Activated B cell treated with CpG ODN at 0.5 μM for 24 hours (primary cell): ENCODE measurements around the gene FAT1. TPM values are rescaled to one million over a fixed set of nuclear protein-coding genes. Genes with fewer than 3 reads are reported as not detected.

Source experiments
- ATAC-seq: fragments of 200-7000 bp; cut with Tn5 transposase; one replicate; pipeline ENCODE4 v1.10.0; 2021; ENCODE audit warnings: low read depth, mild to moderate bottlenecking, moderate library complexity
- CTCF ChIA-PET: fragments of 350-600 bp; sonication (Branson Sonifier 250); formaldehyde crosslinking; loops from one replicate; lab custom pipeline; 2021; ENCODE audit warnings: antibody characterized with exemption; lab: Charles Lee
- POLR2A ChIA-PET: fragments of 350-600 bp; sonication (Branson Sonifier 250); formaldehyde crosslinking; loops from one replicate; lab custom pipeline; 2021; ENCODE audit warnings: antibody characterized with exemption; lab: Charles Lee
- DNase-seq: peaks from one replicate; pipeline ENCODE4 v3.0.0; 2022
- H3K27ac Mint-ChIP-seq: one replicate; pipeline ENCODE4 v1.8.0; 2020; ENCODE audit warnings: mixed read lengths
- H3K27me3 Mint-ChIP-seq: one replicate; pipeline ENCODE4 v1.8.0; 2021; ENCODE audit warnings: mixed read lengths
- H3K36me3 Mint-ChIP-seq: one replicate; pipeline ENCODE4 v1.8.0; 2021; ENCODE audit warnings: low read depth, mixed read lengths
- H3K4me1 Mint-ChIP-seq: one replicate; pipeline ENCODE4 v1.8.0; 2021; ENCODE audit warnings: mixed read lengths
- H3K4me3 Mint-ChIP-seq: one replicate; pipeline ENCODE4 v1.8.0; 2020; ENCODE audit warnings: mild to moderate bottlenecking, mixed read lengths
- H3K9me3 Mint-ChIP-seq: one replicate; pipeline ENCODE4 v1.8.0; 2020; ENCODE audit warnings: mixed read lengths
- intact Hi-C: fragments of 100-400 bp; cut with micrococcal nuclease; formaldehyde crosslinking; loops from one replicate; pipeline ENCODE4 v1.15.1; 2024
- total RNA-seq: library from RNA; stranded (reverse); gene quantifications from 2 replicates; pipeline ENCODE4 v1.2.3, GENCODE V29; 2022
- TF ChIP-seq, protein P1 (sequence below): fragments of 200-600 bp; IDR thresholded peaks from one replicate; pipeline ENCODE4 v1.8.0; 2022; ENCODE audit warnings: antibody characterized with exemption, mild to moderate bottlenecking

Gene FAT1
- total RNA-seq, 1 donor from 2014 or later = not detected

DNA sequence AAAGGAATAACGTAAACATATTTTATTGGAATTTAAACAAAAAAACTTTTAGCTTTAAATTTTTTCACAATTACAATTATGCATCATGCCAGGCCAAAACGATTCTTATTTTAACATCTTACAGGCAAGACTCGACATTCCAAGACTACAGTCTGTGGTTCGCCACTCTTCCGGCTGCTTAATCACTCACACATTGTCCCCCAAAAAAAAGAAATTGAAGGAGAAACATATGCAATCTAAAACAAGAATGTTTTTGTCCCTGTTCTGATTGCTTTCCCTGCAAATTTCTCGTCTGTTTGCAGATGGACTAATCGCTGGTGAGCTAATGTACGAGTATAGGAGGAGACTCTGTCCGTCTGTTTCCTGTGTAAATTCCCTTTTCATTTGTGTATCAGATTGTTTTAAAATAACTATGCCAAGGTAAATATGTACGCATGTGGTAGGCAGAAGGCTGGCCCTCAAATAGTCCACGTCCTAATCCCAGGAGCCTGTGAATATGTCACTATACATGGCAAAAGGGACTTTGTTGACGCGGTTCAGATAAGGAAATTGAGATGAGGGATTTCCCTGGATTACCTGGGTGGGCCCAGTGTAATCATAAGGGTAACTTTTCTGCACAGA is 130.6 kb downstream of the FAT1 start:
- CTCF ChIA-PET = interaction anchor here (0.8 kb wide), 1 partner anchor 8 kb away, joined by 3 read pairs; no protein-coding TSS in a partner anchor
- DNase-seq (no peak), ATAC-seq (no peak)
- H3K9me3 Mint-ChIP-seq = no peaks in the 10 kb centered on the region
- H3K4me1 Mint-ChIP-seq = no peaks in the 10 kb centered on the region
- TF ChIP-seq, protein P1, sequence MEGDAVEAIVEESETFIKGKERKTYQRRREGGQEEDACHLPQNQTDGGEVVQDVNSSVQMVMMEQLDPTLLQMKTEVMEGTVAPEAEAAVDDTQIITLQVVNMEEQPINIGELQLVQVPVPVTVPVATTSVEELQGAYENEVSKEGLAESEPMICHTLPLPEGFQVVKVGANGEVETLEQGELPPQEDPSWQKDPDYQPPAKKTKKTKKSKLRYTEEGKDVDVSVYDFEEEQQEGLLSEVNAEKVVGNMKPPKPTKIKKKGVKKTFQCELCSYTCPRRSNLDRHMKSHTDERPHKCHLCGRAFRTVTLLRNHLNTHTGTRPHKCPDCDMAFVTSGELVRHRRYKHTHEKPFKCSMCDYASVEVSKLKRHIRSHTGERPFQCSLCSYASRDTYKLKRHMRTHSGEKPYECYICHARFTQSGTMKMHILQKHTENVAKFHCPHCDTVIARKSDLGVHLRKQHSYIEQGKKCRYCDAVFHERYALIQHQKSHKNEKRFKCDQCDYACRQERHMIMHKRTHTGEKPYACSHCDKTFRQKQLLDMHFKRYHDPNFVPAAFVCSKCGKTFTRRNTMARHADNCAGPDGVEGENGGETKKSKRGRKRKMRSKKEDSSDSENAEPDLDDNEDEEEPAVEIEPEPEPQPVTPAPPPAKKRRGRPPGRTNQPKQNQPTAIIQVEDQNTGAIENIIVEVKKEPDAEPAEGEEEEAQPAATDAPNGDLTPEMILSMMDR = no peak
- no peaks in the 10 kb centered on the region for H3K36me3 Mint-ChIP-seq
- intact Hi-C loops = no loop called here
- no peak overlapping the region for H3K27ac Mint-ChIP-seq
- POLR2A ChIA-PET = no interaction called here
- no peaks in the 10 kb centered on the region for H3K27me3 Mint-ChIP-seq
- no peak overlapping the region for H3K4me3 Mint-ChIP-seq

DNA sequence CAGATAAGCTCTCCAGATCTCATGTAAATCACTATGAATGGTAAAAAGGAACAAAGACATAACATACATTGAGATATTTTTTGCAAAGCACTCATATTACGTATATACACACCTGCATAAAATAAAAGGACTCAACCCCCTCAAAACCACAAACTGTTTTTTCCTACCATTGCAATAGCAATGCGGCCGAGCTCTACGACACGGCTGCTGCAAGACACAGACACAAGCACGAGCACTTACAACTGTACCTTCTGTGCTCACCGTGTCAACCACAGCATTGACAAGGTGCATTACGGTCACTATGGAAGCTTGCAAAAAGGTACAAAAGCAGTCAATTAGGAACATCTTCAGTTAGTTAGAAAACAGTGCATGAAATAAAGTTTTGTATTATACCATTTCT is 131.2 kb downstream of the FAT1 start:
- intact Hi-C loops = no loop called here
- ATAC-seq (no peak), DNase-seq (no peak)
- H3K36me3 Mint-ChIP-seq = no peaks in the 10 kb centered on the region
- H3K4me1 Mint-ChIP-seq = no peaks in the 10 kb centered on the region
- TF ChIP-seq, protein P1 = no peak
- ChIA-PET POLR2A (no interaction called here), CTCF (no interaction called here)
- no peak overlapping the region for H3K4me3 Mint-ChIP-seq
- H3K9me3 Mint-ChIP-seq = no peaks in the 10 kb centered on the region
- no peak overlapping the region for H3K27ac Mint-ChIP-seq
- H3K27me3 Mint-ChIP-seq = no peaks in the 10 kb centered on the region

DNA sequence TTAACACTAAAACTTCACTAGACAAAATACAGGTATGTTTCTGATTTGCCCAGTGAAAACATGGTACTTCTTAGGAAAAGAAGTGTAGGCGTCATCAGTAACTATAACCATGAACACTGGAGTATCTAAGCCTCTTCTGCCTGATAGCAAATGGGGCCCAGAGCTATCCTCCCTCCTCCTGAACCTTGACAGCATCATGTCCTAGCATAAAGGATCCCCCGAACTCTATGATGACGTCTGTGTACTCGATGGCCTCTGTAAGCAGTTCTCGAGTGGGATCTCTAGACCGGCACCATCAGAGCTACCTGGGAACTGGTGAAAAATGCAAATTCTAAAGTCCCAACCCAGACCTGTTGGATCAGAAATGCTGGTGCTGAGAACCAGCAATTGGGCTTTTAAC is 132.0 kb downstream of the FAT1 start:
- CTCF ChIA-PET = no interaction called here
- H3K4me1 Mint-ChIP-seq = no peaks in the 10 kb centered on the region
- no peaks in the 10 kb centered on the region for H3K9me3 Mint-ChIP-seq
- DNase-seq = no peak
- no peak for ATAC-seq
- no peak overlapping the region for H3K4me3 Mint-ChIP-seq
- H3K36me3 Mint-ChIP-seq = no peaks in the 10 kb centered on the region
- TF ChIP-seq, protein P1 = no peak
- no peak overlapping the region for H3K27ac Mint-ChIP-seq
- intact Hi-C loops = no loop called here
- POLR2A ChIA-PET = no interaction called here
- no peaks in the 10 kb centered on the region for H3K27me3 Mint-ChIP-seq

DNA sequence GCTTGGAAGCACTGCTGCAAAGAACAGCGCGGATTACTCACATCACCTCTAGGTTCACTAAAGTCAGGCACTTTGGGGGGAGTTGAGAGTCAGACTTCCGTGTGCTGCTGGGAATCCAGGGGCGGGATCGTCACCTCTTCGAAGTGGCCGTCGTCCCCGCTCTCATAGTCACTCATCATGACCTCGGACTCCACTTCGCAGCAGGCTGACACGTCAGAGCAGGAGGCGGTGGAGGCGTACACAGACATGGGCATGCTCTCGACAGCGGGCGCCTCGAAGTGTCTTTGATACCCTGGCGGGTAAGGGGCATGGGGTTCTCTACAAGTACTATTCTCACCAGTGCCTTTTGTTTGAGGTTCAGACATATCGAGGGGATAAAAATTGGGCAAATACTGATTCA is 135.2 kb downstream of the FAT1 start:
- DNase-seq (no peak), ATAC-seq (no peak)
- Mint-ChIP-seq H3K27me3 (no peaks in the 10 kb centered on the region), H3K4me1 (no peaks in the 10 kb centered on the region), H3K36me3 (no peaks in the 10 kb centered on the region), H3K27ac (no peak overlapping the region), H3K4me3 (no peak overlapping the region), H3K9me3 (no peaks in the 10 kb centered on the region)
- intact Hi-C loops = loop anchor here (10.0 kb wide), 1 partner anchor 434 kb away; no protein-coding TSS in a partner anchor
- TF ChIP-seq, protein P1 = no peak
- ChIA-PET CTCF (interaction anchor here (1.4 to 1.6 kb wide), 2 partner anchors 11 to 293 kb away, joined by 3 to 7 read pairs; no protein-coding TSS in a partner anchor), POLR2A (no interaction called here)

DNA sequence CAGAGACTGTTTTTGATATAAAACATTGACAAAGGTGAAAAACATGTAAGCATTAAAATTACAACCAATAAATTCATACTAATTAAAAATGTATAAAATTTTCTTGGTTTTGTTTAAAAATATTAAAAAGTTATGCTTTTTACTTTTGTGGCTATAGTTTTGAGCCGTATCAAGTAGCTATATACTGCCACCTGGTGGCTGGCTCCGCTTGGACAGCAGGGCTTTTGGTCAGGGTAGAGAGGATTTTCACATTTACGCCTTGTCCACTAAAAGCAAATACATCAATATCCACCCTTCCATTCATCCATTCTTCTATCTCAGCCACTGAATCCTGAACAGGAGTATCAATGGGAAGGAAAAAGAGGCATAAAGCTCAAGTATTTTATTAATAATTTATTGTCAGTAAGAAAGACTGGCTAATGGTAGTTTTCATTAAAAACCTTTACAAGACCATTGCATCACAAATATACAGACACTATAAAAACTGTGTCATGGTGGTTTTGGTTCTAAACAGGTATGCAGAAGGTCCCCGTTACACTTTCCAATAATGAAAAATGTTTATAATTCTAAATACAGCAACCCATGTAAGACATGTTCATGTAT is 136.1 kb downstream of the FAT1 start:
- DNase-seq (peak; percentile 20), ATAC-seq (no peak)
- intact Hi-C loops = loop anchor here (1.0 to 10.0 kb wide), 2 partner anchors 433 to 519 kb away; no protein-coding TSS in a partner anchor
- Mint-ChIP-seq H3K27me3 (no peaks in the 10 kb centered on the region), H3K4me1 (no peaks in the 10 kb centered on the region), H3K9me3 (peaks cover 2% of the 10 kb centered on the region), H3K4me3 (no peak overlapping the region), H3K36me3 (no peaks in the 10 kb centered on the region), H3K27ac (no peak overlapping the region)
- CTCF ChIA-PET = interaction anchor here (1.0 to 1.6 kb wide), 6 partner anchors 9 to 947 kb away, joined by 3 to 8 read pairs (median 4); partner anchors contain the start of gene TLR3
- POLR2A ChIA-PET = interaction anchor here (0.6 kb wide), 1 partner anchor 479 kb away, joined by 3 read pairs; no protein-coding TSS in a partner anchor
- TF ChIP-seq, protein P1 = peak; percentile 67
